ENCODE results near the gene S100A5. TPM values are rescaled to one million over a fixed set of nuclear protein-coding genes. Genes with fewer than 3 reads are reported as not detected.
A peak's percentile ranks its signal among the peaks of the same experiment; 100 is the strongest.

Gene S100A5
- total RNA-seq, 1 donor from 2014 or later = 1.6 TPM

GRCh38 chr1:153495536-153495935 lies 45.2 kb downstream of the S100A5 start:
- no peak for DNase-seq (ENCODE audit: low spot score)
- Mint-ChIP-seq H3K27me3 (ENCODE audit: insufficient read depth) (peaks cover 20% of the 10 kb centered on the region), H3K9me3 (no peaks in the 10 kb centered on the region), H3K27ac (no peak overlapping the region), H3K4me3 (no peak overlapping the region), H3K4me1 (ENCODE audit: low read depth) (no peaks in the 10 kb centered on the region), H3K36me3 (ENCODE audit: low read depth) (no peaks in the 10 kb centered on the region)
- intact Hi-C loops (cut with micrococcal nuclease) = loop anchor here (1.0 kb wide), 2 partner anchors 30 to 143 kb away; no protein-coding TSS in a partner anchor

GRCh38 chr1:153494976-153495535 lies 45.7 kb downstream of the S100A5 start:
- H3K4me3 Mint-ChIP-seq = no peak overlapping the region
- no peaks in the 10 kb centered on the region for H3K36me3 Mint-ChIP-seq (ENCODE audit: low read depth)
- peak; percentile 59 for DNase-seq (ENCODE audit: low spot score)
- H3K4me1 Mint-ChIP-seq (ENCODE audit: low read depth) = no peaks in the 10 kb centered on the region
- H3K9me3 Mint-ChIP-seq = no peaks in the 10 kb centered on the region
- no peak overlapping the region for H3K27ac Mint-ChIP-seq
- peaks cover 16% of the 10 kb centered on the region for H3K27me3 Mint-ChIP-seq (ENCODE audit: insufficient read depth)
- intact Hi-C loops (cut with micrococcal nuclease) = loop anchor here (1.0 kb wide), 2 partner anchors 30 to 143 kb away; no protein-coding TSS in a partner anchor

- no peak overlapping the region for H3K4me3 Mint-ChIP-seq
- no peak for DNase-seq (ENCODE audit: low spot score)
- intact Hi-C loops (cut with micrococcal nuclease) = no loop called here
- H3K27ac Mint-ChIP-seq = no peak overlapping the region
- no peaks in the 10 kb centered on the region for H3K4me1 Mint-ChIP-seq (ENCODE audit: low read depth)
- no peaks in the 10 kb centered on the region for H3K9me3 Mint-ChIP-seq
- no peaks in the 10 kb centered on the region for H3K36me3 Mint-ChIP-seq (ENCODE audit: low read depth)
- H3K27me3 Mint-ChIP-seq (ENCODE audit: insufficient read depth) = peaks cover 15% of the 10 kb centered on the region
Measured at GRCh38 chr1:153493343-153493960, 47.3 kb downstream of the S100A5 start.

GRCh38 chr1:153490272-153491051 lies 50.3 kb downstream of the S100A5 start:
- H3K4me3 Mint-ChIP-seq = no peak overlapping the region
- no peak overlapping the region for H3K27ac Mint-ChIP-seq
- intact Hi-C loops (cut with micrococcal nuclease) = no loop called here
- H3K4me1 Mint-ChIP-seq (ENCODE audit: low read depth) = no peaks in the 10 kb centered on the region
- H3K27me3 Mint-ChIP-seq (ENCODE audit: insufficient read depth) = peaks cover 20% of the 10 kb centered on the region
- H3K36me3 Mint-ChIP-seq (ENCODE audit: low read depth) = no peaks in the 10 kb centered on the region
- DNase-seq (ENCODE audit: low spot score) = no peak
- H3K9me3 Mint-ChIP-seq = no peaks in the 10 kb centered on the region

DNA sequence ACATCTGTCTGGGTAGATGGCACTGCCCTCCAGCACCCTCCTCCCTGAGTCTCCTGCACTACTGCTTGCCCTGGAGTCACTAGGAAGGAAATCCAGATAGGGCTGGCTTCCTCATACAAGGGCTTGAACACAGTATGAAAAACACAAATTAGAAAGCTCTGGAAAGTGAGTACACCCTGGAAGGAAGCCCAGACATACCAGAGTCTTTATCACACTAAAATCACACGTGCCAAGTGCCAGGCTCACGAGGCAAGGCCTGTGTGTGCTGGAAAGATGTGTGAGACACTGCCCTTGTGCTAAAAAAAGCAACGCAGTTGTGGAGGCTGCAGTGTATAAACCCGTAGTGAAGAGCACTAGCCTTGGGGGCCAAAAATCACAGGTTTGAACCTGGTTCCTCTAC lies 52.0 kb downstream of the S100A5 start:
- H3K27ac Mint-ChIP-seq = no peak overlapping the region
- intact Hi-C loops (cut with micrococcal nuclease) = no loop called here
- H3K4me1 Mint-ChIP-seq (ENCODE audit: low read depth) = no peaks in the 10 kb centered on the region
- H3K27me3 Mint-ChIP-seq (ENCODE audit: insufficient read depth) = peaks cover 16% of the 10 kb centered on the region
- no peaks in the 10 kb centered on the region for H3K9me3 Mint-ChIP-seq
- no peaks in the 10 kb centered on the region for H3K36me3 Mint-ChIP-seq (ENCODE audit: low read depth)
- DNase-seq (ENCODE audit: low spot score) = no peak
- H3K4me3 Mint-ChIP-seq = no peak overlapping the region

- H3K36me3 Mint-ChIP-seq (ENCODE audit: low read depth) = no peaks in the 10 kb centered on the region
- no peak for DNase-seq (ENCODE audit: low spot score)
- H3K9me3 Mint-ChIP-seq = no peaks in the 10 kb centered on the region
- no peak overlapping the region for H3K4me3 Mint-ChIP-seq
- H3K27me3 Mint-ChIP-seq (ENCODE audit: insufficient read depth) = peaks cover 15% of the 10 kb centered on the region
- H3K4me1 Mint-ChIP-seq (ENCODE audit: low read depth) = no peaks in the 10 kb centered on the region
- H3K27ac Mint-ChIP-seq = no peak overlapping the region
- intact Hi-C loops (cut with micrococcal nuclease) = no loop called here
Measured at GRCh38 chr1:153487707-153488106, 53.0 kb downstream of the S100A5 start.

Other genes starting within 250 kb of the S100A5 start
- not detected in 2 replicates for gene PGLYRP3, start 228.0 kb downstream of the S100A5 start, total RNA-seq
- not detected in 2 replicates for gene PGLYRP4, start 192.1 kb downstream of the S100A5 start, total RNA-seq
- not detected in 2 replicates for gene S100A9, start 183.1 kb downstream of the S100A5 start, total RNA-seq
- not detected in 2 replicates for gene S100A12, start 165.3 kb downstream of the S100A5 start, total RNA-seq
- gene S100A8, start 149.9 kb downstream of the S100A5 start, total RNA-seq = not detected in 2 replicates
- gene S100A7A, start 124.4 kb downstream of the S100A5 start, total RNA-seq = not detected in 2 replicates
- gene S100A7, start 80.3 kb downstream of the S100A5 start, total RNA-seq = not detected in 2 replicates
- gene S100A6, start 4.9 kb downstream of the S100A5 start, total RNA-seq = 154 and 159 TPM in 2 replicates
- gene S100A4, start 4.9 kb upstream of the S100A5 start, total RNA-seq = 165 and 167 TPM in 2 replicates
- not detected in 2 replicates for gene S100A3, start 8.3 kb upstream of the S100A5 start, total RNA-seq
- 0.21 and 1.1 TPM in 2 replicates for gene S100A2, start 24.9 kb upstream of the S100A5 start, total RNA-seq
- not detected in 2 replicates for gene S100A16, start 72.2 kb upstream of the S100A5 start, total RNA-seq
- gene S100A14, start 75.4 kb upstream of the S100A5 start, total RNA-seq = 0.16 TPM in 1 of 2 replicates, not detected in the other
- 2.5 and 5.1 TPM in 2 replicates for gene S100A13, start 86.6 kb upstream of the S100A5 start, total RNA-seq
- not detected in 2 replicates for gene S100A1, start 87.5 kb upstream of the S100A5 start, total RNA-seq
- 101 and 105 TPM in 2 replicates for gene CHTOP, start 93.1 kb upstream of the S100A5 start, total RNA-seq
- 31.1 and 35.4 TPM in 2 replicates for gene SNAPIN, start 117.8 kb upstream of the S100A5 start, total RNA-seq
- 354 and 366 TPM in 2 replicates for gene ILF2, start 130.1 kb upstream of the S100A5 start, total RNA-seq
- 0.05 and 0.07 TPM in 2 replicates for gene NPR1, start 137.8 kb upstream of the S100A5 start, total RNA-seq
- 57.0 and 57.3 TPM in 2 replicates for gene INTS3, start 187.1 kb upstream of the S100A5 start, total RNA-seq
- gene SLC27A3, start 234.5 kb upstream of the S100A5 start, total RNA-seq = 10.8 and 11.1 TPM in 2 replicates